ENCODE measurements around the gene REG1B.

- TF ChIP-seq CTCF (IDR thresholded peaks at IDR 0.05) (no peak), POLR2A (IDR thresholded peaks at IDR 0.05) (no peak)
These were observed 4.1 kb downstream of the REG1B start for GRCh38 chr2:79083597-79084251.
